Measurements from ENCODE around the gene PADI1.
A peak's percentile ranks its signal among the peaks of the same experiment; 100 is the strongest.

Gene PADI1

DNA sequence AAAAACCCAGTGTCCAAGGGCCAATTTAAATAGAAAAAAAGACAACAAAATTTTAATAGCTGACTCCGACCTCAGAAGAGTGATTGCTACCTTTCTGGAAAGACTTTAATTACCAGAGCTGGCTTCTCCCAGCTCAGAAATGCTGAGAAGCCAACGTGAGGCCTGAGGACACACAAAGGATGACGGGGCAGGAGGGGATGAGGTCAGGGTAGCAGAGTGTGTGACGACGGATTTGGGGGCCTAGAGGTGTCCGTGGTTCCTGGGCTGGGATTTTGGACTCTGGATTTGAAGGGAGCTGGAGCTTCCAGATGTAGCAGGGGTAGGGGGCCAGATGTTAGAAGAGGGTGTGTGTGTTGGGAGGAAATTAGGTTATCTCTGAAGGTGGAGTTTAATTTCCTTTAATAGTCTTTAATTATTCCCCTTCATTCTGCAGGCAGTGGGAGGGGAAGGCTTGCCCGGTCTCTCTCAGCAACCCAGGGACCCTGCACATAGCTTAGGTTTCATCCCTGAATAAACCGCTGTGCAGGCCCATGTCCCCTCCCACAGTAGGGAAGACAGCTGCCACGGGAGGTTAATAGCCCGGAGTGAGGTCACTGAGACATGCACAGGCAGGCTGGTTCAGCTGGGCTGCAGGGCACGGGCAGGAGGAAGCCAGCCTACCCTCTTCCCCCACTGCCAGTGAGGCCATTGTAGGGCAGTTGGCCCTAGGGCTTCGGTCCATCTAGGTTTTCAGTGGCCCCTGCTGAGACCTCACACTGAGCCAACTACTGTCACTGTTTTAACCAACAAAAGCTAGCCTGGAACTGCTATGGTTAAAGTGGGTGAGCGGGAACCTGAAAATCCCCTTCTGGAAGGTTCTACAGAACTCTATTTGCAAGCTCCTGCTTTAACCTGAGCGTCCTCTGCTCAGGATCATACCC lies 40.2 kb downstream of the PADI1 start:
- DNase-seq (ENCODE audit: low spot score), result no peak

DNA sequence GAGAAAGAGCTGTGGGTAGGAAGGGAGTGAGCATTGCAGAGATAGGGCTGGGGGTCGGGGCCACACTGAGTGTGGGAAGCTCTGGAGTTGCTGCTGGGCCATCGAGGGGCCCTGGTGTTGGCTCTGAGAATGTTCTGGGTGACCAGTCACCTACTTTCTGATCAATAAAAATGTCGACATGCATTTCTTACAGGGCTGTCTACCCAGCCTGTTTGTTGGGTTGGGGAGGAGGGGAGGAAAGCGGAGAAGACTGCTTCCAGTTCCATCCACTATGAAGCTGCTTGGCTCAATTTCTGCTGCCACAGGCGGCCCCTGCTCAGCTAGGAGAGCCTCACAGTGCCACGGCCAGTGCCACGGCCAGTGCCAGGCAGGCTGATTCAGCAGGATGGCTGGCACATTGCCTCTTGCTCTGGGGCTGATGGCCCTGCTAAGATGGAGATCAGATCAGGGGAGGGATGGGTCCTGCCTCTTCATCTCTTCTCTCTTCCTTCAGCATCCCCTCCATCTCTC lies 40.9 kb downstream of the PADI1 start:
- DNase-seq (ENCODE audit: low spot score), result no peak

GRCh38 chr1:17246971-17247370 lies 42.0 kb downstream of the PADI1 start:
- DNase-seq (ENCODE audit: low spot score), result no peak

GRCh38 chr1:17248781-17249180 lies 43.9 kb downstream of the PADI1 start, which contains the start of gene PADI3:
Gene PADI3 (plus strand): TSS chr1:17249098. CDS start chr1:17249138, 40 bp downstream.
- no peak for DNase-seq (ENCODE audit: low spot score)

- DNase-seq (ENCODE audit: low spot score), result no peak
Observed at GRCh38 chr1:17250601-17251000, 45.7 kb downstream of the PADI1 start.

GRCh38 chr1:17251246-17251645 lies 46.3 kb downstream of the PADI1 start:
- no peak for DNase-seq (ENCODE audit: low spot score)

DNA sequence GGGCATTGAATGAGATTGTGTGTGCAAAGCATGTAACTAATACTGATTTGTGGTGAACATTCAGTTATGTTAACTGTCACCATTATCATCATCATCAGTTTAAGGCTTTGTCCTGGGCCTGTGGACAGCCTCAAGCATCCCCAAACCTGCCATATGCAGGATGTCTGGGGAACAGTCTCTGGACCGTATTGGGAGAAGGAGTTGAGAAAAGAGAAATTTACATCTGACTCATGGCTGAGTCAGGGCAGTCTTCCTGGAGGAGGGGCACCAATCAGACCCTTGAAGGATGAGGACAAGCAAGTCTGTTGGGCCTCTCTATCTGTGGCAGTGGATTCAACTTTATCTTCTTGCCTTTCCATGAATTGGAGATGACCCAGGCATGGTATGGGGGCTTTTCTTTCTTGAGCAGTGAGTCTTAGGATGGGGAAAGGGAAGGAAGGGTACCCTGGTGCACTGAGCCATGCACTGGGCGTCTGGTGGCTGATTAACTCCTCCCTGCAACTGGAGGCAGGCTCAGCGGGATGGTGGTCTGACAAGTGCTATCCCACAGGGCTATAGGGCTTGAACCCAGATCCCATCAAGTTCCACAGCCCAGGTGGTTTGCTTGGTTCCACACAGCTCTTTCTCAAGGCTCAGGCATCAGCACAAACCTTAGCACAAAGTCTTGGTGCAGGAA lies 46.9 kb downstream of the PADI1 start:
- peak; percentile 42 for DNase-seq (ENCODE audit: low spot score)

DNA sequence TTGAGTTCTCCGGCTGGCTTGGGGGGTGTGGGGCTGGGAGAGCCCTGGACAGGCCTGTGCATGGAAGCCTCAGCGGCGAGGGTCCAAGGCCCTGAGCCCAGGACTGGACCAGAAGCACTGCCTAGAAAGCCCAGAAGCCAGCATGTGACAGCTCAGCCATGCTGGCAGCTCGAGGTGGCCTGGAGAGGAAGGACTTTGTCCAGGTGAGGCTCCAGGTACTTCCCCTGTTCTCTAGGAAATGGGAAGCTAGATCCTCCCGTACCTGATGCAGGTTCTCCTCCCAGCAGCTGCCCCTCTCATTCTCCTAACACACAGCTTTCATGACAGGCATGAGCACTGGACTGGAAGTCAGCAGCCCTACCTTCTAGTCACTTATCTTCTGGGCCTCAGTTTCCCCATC lies 50.4 kb downstream of the PADI1 start:
- DNase-seq (ENCODE audit: low spot score), result no peak

DNA sequence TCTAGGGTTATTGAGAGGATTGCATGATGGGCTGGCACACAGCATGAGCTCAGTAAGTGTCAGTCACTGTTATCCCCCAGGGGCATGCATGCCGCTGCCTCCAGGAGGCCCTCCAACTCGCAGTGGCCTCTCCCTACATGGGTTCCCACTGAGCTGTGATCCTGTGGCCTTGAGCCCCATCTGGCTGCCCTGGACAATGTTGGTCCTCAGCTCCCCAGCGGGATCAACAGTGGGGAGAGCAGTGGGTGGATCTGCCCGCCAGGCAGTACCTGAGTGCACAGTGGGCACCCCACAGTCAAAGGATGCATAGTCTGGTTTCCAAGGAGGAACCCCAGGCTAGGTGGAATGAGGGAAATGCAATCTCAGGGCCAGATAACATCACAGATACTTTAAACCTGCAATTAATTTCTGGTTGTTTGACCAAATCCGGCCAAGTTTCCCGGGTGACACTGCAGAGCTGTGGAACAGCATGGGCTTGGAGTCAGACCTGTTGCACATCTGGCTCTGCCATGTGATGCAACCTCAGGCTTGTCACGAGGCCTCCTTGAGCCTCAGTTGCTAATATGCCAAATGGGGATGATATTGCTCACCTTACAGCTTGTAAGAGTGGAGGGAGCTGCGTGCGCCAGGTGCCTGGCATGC lies 53.3 kb downstream of the PADI1 start:
- DNase-seq (ENCODE audit: low spot score), result no peak

- no peak for DNase-seq (ENCODE audit: low spot score)
Observed at GRCh38 chr1:17258758-17259130, 53.8 kb downstream of the PADI1 start.

DNA sequence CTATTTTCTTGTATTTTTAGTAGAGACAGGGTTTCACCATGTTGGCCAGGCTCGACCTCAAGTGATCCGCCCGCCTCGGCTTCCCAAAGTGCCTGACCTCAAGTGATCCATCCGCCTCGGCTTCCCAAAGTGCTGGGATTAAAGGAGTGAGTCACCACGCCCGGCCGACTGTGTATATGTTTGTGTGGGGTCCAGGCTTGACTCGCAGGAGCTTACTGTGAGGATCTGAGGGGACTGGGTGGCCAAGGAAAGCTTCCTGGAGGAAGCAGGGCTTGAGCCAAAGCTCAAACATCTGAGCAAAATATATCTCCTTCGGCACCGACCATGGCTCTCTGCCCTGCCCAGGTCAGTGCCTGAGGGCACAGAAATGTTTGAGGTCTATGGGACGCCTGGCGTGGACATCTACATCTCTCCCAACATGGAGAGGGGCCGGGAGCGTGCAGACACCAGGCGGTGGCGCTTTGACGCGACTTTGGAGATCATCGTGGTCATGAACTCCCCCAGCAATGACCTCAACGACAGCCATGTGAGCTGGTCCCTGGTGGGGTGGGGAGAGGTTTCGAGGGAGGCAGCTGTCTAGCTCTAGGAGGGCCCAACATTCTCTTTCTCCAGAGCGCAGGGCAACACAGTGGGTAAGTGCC lies 54.4 kb downstream of the PADI1 start:
- DNase-seq (ENCODE audit: low spot score), result no peak

DNA sequence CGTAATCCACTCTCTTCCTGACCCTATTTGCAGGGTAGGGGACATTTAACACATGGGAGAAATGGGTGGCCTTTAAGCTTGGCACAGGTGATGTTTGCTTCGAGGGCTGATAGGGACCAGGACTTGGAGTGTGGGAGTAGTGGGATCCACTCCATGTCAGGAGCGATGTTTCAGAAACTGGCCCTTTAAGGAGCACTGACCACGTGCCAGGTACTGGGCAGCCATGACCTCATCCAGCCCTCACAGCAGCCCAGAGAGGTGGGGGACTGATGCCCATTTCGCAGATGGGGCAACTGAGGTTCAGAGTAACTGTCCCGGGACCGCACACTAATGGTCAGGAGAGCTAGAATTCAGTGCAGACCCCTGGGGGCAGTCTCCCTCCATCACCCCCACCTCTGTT lies 55.3 kb downstream of the PADI1 start:
- DNase-seq (ENCODE audit: low spot score), result no peak

GRCh38 chr1:17260738-17261137 lies 55.8 kb downstream of the PADI1 start:
- no peak for DNase-seq (ENCODE audit: low spot score)

DNA sequence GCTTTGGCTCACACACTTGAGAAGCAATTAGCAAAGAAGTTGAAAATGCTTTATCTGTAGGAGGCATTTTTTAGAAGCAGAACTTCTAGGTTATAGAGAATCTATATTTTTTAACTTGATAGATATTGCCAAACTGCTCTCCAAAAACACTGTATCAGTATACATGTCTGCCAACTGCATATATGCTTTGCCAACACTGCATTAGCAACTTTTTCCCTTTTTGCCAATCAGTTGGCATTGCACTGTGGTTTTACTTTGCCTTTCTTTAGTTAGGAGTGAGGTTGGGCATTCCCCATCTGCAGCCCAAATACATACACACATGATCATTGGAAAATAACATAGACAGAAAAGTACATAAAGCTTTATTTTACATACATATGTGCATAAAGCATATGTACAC lies 59.0 kb downstream of the PADI1 start:
- no peak for DNase-seq (ENCODE audit: low spot score)

GRCh38 chr1:17264470-17264869 lies 59.5 kb downstream of the PADI1 start:
- DNase-seq (ENCODE audit: low spot score), result no peak

DNA sequence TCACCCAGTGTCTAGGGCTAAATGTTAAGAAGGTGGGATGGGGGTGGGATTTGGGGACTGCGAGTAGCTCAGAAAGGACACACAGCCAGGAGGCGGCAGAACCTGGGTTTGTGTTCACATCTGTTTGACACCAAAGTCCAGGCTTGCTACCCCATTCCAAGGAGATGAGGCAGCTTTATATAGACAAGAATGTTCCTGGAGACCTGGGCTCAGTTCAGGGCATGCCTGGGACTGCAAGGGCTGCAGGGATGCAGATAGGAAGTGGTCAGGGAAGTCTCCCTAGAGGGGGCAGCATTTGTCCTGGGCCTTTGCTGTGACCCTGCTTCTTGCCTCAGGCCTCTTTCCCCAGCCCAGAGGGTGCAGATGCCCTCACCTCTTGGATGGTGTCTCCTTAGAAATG lies 60.2 kb downstream of the PADI1 start:
- no peak for DNase-seq (ENCODE audit: low spot score)

DNA sequence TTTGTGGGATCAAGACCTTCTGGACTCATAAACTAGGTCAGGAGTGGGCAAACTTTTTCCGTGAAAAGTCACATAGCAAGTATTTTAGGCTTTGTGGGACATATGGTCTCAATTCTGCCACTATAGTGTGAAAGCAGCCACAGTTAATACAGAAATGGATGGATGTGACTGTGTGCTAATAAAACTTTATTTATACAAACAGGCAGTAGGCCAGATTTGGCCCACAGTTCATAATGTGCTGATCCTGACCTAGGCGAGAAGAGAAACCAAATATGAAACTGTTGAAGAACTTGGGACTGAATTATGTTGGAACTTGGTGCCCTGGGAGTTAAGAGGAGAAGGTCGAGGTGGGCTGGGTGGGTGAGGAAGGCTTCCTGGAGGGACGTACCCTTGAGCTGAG lies 61.0 kb downstream of the PADI1 start:
- DNase-seq (ENCODE audit: low spot score), result no peak

GRCh38 chr1:17270891-17271765 lies 66.2 kb downstream of the PADI1 start:
- DNase-seq (ENCODE audit: low spot score), result no peak

DNA sequence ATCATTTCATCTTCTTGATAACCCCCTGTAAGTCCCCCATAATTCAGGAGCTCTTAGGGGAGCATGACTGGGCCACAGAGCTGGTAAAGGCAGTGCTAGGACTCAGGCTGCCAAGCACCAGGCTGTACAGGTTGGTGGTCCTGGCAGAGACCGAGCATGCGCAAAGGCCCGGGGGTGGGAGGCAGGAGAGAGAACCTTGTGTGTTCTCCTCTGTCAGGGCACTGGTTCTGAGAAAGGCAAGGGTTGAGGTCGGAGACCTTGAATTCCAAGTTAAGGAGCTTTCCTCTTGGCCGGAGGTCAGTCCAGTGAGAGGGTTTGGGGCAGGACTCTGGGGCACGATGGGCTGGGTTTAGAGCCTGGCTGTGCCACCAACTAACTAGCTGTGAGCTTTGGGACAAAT lies 67.1 kb downstream of the PADI1 start:
- no peak for DNase-seq (ENCODE audit: low spot score)

- DNase-seq (ENCODE audit: low spot score), result no peak
Observed at GRCh38 chr1:17272646-17273045, 67.7 kb downstream of the PADI1 start.

DNA sequence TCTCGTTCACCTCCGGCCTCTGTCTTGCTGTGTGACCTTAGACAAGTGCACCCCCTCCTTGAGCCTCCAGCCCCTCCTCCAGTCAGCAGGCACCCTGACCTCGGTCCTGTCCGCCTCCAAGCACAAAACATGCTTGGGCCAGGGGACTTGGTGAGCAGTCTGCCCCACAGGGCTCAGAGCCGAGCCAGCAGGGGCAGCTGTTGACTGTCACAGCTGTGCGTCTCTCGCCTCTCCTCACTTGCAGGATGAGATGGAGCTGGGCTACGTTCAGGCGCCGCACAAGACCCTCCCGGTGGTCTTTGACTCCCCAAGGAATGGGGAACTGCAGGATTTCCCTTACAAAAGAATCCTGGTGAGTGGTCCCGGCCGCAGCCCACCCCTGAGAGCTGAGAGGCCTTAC lies 68.2 kb downstream of the PADI1 start:
- no peak for DNase-seq (ENCODE audit: low spot score)

All from kidney capillary endothelial cell (primary cell).